Subcutaneous abdominal adipose tissue (tissue), 5 donors: ENCODE results near the gene FGR.

Experiments
- H3K27ac ChIP-seq: one replicate; pipeline ENCODE4 v1.7.0; 2013; ENCODE audit warnings: low read depth, mild to moderate bottlenecking, inconsistent platforms, low read length, moderate library complexity
- H3K27me3 ChIP-seq, 5 donors: one replicate each; pipeline ENCODE4 v1.7.0; 2013; ENCODE audit warnings: low read length in 5 of 5, inconsistent platforms in 1 of 5; ENCODE audit not compliant: control insufficient read depth in 5 of 5, insufficient read depth in 4 of 5
- H3K36me3 ChIP-seq, 5 donors: one replicate each; pipeline ENCODE4 v1.7.0; 2013; ENCODE audit warnings: low read length in 5 of 5; ENCODE audit not compliant: control insufficient read depth in 5 of 5, insufficient read depth in 5 of 5
- H3K4me1 ChIP-seq, 5 donors: one replicate each; pipeline ENCODE4 v1.7.0; 2013; ENCODE audit warnings: low read length in 5 of 5, mild to moderate bottlenecking in 3 of 5, moderate library complexity in 1 of 5; ENCODE audit not compliant: control insufficient read depth in 5 of 5, insufficient read depth in 5 of 5
- H3K4me3 ChIP-seq, 5 donors: one replicate each; pipeline ENCODE4 v1.7.0; 2013; ENCODE audit warnings: low read length in 5 of 5, low read depth in 1 of 5
- H3K9ac ChIP-seq, 5 donors: one replicate each; pipeline ENCODE4 v1.7.0; 2013; ENCODE audit warnings: low read length in 5 of 5, mild to moderate bottlenecking in 4 of 5, moderate library complexity in 3 of 5
- H3K9me3 ChIP-seq, 5 donors: one replicate each; pipeline ENCODE4 v1.7.0; 2013; ENCODE audit warnings: low read length in 5 of 5; ENCODE audit not compliant: control insufficient read depth in 5 of 5
- donor health status: healthy.
- donor health status: healthy.
- donor health status: healthy.
- donor health status: healthy.
- donor health status: healthy.

Gene FGR

GRCh38 chr1:27594564-27595510 lies 40.1 kb downstream of the FGR start:
- Histone ChIP-seq H3K9me3 (no peaks in the 10 kb centered on the region), H3K4me1 (peaks cover 7 to 84% (median 81%) of the 10 kb centered on the region in 5 donors), H3K4me3 (no peak overlapping the region), H3K27me3 (no peaks in the 10 kb centered on the region), H3K27ac (no peak overlapping the region), H3K9ac (peak overlapping the region in 1 of 5 donors; percentile 28), H3K36me3 (peaks cover 0 to 20% (median 9%) of the 10 kb centered on the region in 5 donors)

- Histone ChIP-seq H3K9ac (peak overlapping the region in 1 of 5 donors; percentile 28), H3K9me3 (no peaks in the 10 kb centered on the region), H3K27me3 (no peaks in the 10 kb centered on the region), H3K36me3 (peaks cover 0 to 20% (median 11%) of the 10 kb centered on the region in 5 donors), H3K4me3 (no peak overlapping the region), H3K27ac (no peak overlapping the region), H3K4me1 (peaks cover 7 to 84% (median 77%) of the 10 kb centered on the region in 5 donors)
These were observed 41.1 kb downstream of the FGR start for GRCh38 chr1:27593678-27594563.

GRCh38 chr1:27592931-27593677 lies 41.9 kb downstream of the FGR start:
- H3K9ac ChIP-seq: no peak overlapping the region
- H3K27ac ChIP-seq: no peak overlapping the region

GRCh38 chr1:27592232-27592930 lies 42.6 kb downstream of the FGR start:
- Histone ChIP-seq H3K36me3 (peaks cover 0 to 28% (median 17%) of the 10 kb centered on the region in 5 donors), H3K9ac (no peak overlapping the region), H3K27me3 (no peaks in the 10 kb centered on the region), H3K4me1 (peaks cover 4 to 73% (median 62%) of the 10 kb centered on the region in 5 donors), H3K4me3 (no peak overlapping the region), H3K27ac (no peak overlapping the region), H3K9me3 (no peaks in the 10 kb centered on the region)

More at GRCh38 chr1:27592931-27593677, 41.9 kb downstream of the FGR start:
- Histone ChIP-seq H3K36me3 (peaks cover 0 to 24% (median 17%) of the 10 kb centered on the region in 5 donors), H3K4me3 (no peak overlapping the region), H3K9me3 (no peaks in the 10 kb centered on the region), H3K27me3 (no peaks in the 10 kb centered on the region), H3K4me1 (peaks cover 4 to 80% (median 69%) of the 10 kb centered on the region in 5 donors)

GRCh38 chr1:27591622-27592021 lies 43.4 kb downstream of the FGR start:
- Histone ChIP-seq H3K9ac (peak overlapping the region in 1 of 5 donors; percentile 21), H3K36me3 (peaks cover 0 to 26% (median 15%) of the 10 kb centered on the region in 5 donors), H3K4me3 (no peak overlapping the region), H3K27ac (peak overlapping the region; percentile 22), H3K27me3 (no peaks in the 10 kb centered on the region), H3K9me3 (no peaks in the 10 kb centered on the region), H3K4me1 (peaks cover 3 to 73% (median 62%) of the 10 kb centered on the region in 5 donors)

- H3K27me3 ChIP-seq: no peaks in the 10 kb centered on the region
- peaks cover 0 to 24% (median 16%) of the 10 kb centered on the region in 5 donors for H3K36me3 ChIP-seq
- H3K9ac ChIP-seq: peak overlapping the region in 1 of 5 donors; percentile 21
- peaks cover 0 to 67% (median 56%) of the 10 kb centered on the region in 5 donors for H3K4me1 ChIP-seq
- H3K27ac ChIP-seq: peak overlapping the region; percentile 22
- no peaks in the 10 kb centered on the region for H3K9me3 ChIP-seq
- H3K4me3 ChIP-seq: no peak overlapping the region
These were observed 44.0 kb downstream of the FGR start for GRCh38 chr1:27590917-27591508.

GRCh38 chr1:27589841-27590426 lies 45.1 kb downstream of the FGR start:
- Histone ChIP-seq H3K9me3 (no peaks in the 10 kb centered on the region), H3K27ac (peak overlapping the region; percentile 22), H3K4me3 (no peak overlapping the region), H3K36me3 (peaks cover 0 to 18% (median 10%) of the 10 kb centered on the region in 5 donors), H3K4me1 (peaks cover 0 to 57% (median 48%) of the 10 kb centered on the region in 5 donors), H3K9ac (peak overlapping the region in 1 of 5 donors; percentile 39), H3K27me3 (no peaks in the 10 kb centered on the region)

GRCh38 chr1:27589441-27589840 lies 45.5 kb downstream of the FGR start:
- H3K9ac ChIP-seq: no peak overlapping the region
- peak overlapping the region; percentile 22 for H3K27ac ChIP-seq
- H3K9me3 ChIP-seq: no peaks in the 10 kb centered on the region
- H3K4me3 ChIP-seq: no peak overlapping the region
- H3K4me1 ChIP-seq: peaks cover 0 to 56% (median 45%) of the 10 kb centered on the region in 5 donors
- no peaks in the 10 kb centered on the region for H3K27me3 ChIP-seq
- peaks cover 0 to 13% (median 8%) of the 10 kb centered on the region in 5 donors for H3K36me3 ChIP-seq
